ENCODE data around the gene PSMD7. TPM values are rescaled to one million over a fixed set of nuclear protein-coding genes. Genes with fewer than 3 reads are reported as not detected.

PSMD7 gene
- total and polyA plus RNA-seq, 2 donors (not counting 1 experiment from before 2014, with no cell fraction given) = 65.9 to 196 TPM

DNA sequence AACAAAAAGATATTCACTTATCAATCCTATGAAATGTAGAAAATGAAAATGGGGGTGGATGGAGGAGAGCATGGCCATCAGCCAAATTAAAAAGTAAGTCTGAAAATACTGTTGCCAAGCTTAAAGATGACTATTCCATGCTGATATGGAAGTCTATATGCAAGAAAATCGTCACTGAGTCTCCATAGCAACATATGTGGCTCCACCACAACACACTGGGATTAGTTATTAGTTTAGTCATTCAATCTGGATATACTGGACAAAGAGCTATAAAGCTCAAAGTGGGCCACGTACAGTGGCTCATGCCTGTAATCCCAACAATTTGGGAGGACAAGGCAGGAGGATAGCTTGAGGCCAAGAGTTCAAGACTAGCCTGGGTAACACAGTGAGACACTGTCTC, 24.7 kb upstream of the PSMD7 start:
- no peaks in the 10 kb centered on the region for H4K20me1 ChIP-seq (ENCODE audit: control insufficient read depth, extremely low read depth, insufficient read depth, low read length)
- TF ChIP-seq CTCF (conservative IDR thresholded peaks at IDR 0.05 in 1 of 2, IDR thresholded peaks at IDR 0.05 in 1 of 2; ENCODE audit: low read depth in 1 of 2, low read length in 2 of 2) (no peak), EZH2 (IDR thresholded peaks at IDR 0.05; ENCODE audit: low read length, missing control alignments) (no peak)
- no peaks in the 10 kb centered on the region for H3K9me3 ChIP-seq (ENCODE audit: control insufficient read depth, insufficient read depth, low read depth, low read length)
- no peak overlapping the region for H3K9ac ChIP-seq (ENCODE audit: insufficient read depth, low read length)
- no peak overlapping the region for H3K27ac ChIP-seq (ENCODE audit: insufficient read depth, low read length)
- H3K4me1 ChIP-seq (ENCODE audit: control insufficient read depth, extremely low read depth, insufficient read depth, low read length) = no peaks in the 10 kb centered on the region
- no peak overlapping the region for H3K4me3 ChIP-seq (replicated peaks in 1 of 4; ENCODE audit: control extremely low read depth in 1 of 4, insufficient read depth in 1 of 4, low read depth in 3 of 4, low read length in 4 of 4)
- no peak overlapping the region for H3K4me2 ChIP-seq (ENCODE audit: extremely low read depth, insufficient read depth, low read length)
- no peak overlapping the region for H2AFZ ChIP-seq (ENCODE audit: low read length)
- H3K79me2 ChIP-seq (ENCODE audit: control insufficient read depth, insufficient read depth, low read length) = no peaks in the 10 kb centered on the region
- DNase-seq (ENCODE audit: low read depth in 2 of 2) = peak in 1 of 2 donors; percentile 2
- H3K36me3 ChIP-seq (ENCODE audit: control insufficient read depth, insufficient read depth, low read length) = no peaks in the 10 kb centered on the region
- peaks cover 4% of the 10 kb centered on the region for H3K27me3 ChIP-seq (ENCODE audit: control insufficient read depth, insufficient read depth, low read length)

- Histone ChIP-seq H3K79me2 (ENCODE audit: control insufficient read depth, insufficient read depth, low read length) (no peaks in the 10 kb centered on the region), H3K4me1 (ENCODE audit: control insufficient read depth, extremely low read depth, insufficient read depth, low read length) (no peaks in the 10 kb centered on the region), H3K27ac (ENCODE audit: insufficient read depth, low read length) (no peak overlapping the region), H3K36me3 (ENCODE audit: control insufficient read depth, insufficient read depth, low read length) (no peaks in the 10 kb centered on the region), H4K20me1 (ENCODE audit: control insufficient read depth, extremely low read depth, insufficient read depth, low read length) (no peaks in the 10 kb centered on the region), H2AFZ (ENCODE audit: low read length) (no peak overlapping the region), H3K9ac (ENCODE audit: insufficient read depth, low read length) (no peak overlapping the region), H3K4me2 (ENCODE audit: extremely low read depth, insufficient read depth, low read length) (no peak overlapping the region), H3K4me3 (replicated peaks in 1 of 4; ENCODE audit: control extremely low read depth in 1 of 4, insufficient read depth in 1 of 4, low read depth in 3 of 4, low read length in 4 of 4) (no peak overlapping the region), H3K9me3 (ENCODE audit: control insufficient read depth, insufficient read depth, low read depth, low read length) (no peaks in the 10 kb centered on the region), H3K27me3 (ENCODE audit: control insufficient read depth, insufficient read depth, low read length) (no peaks in the 10 kb centered on the region)
- peak; percentile 41 to 53 for TF ChIP-seq CTCF (conservative IDR thresholded peaks at IDR 0.05 in 1 of 2, IDR thresholded peaks at IDR 0.05 in 1 of 2; ENCODE audit: low read depth in 1 of 2, low read length in 2 of 2)
- no peak for TF ChIP-seq EZH2 (IDR thresholded peaks at IDR 0.05; ENCODE audit: low read length, missing control alignments)
- peak; percentile 11 to 53 for DNase-seq (ENCODE audit: low read depth in 2 of 2)
Observed at GRCh38 chr16:74275031-74275636, 21.5 kb upstream of the PSMD7 start.

- Histone ChIP-seq H3K36me3 (ENCODE audit: control insufficient read depth, insufficient read depth, low read length) (no peaks in the 10 kb centered on the region), H3K79me2 (ENCODE audit: control insufficient read depth, insufficient read depth, low read length) (no peaks in the 10 kb centered on the region), H3K9me3 (ENCODE audit: control insufficient read depth, insufficient read depth, low read depth, low read length) (no peaks in the 10 kb centered on the region), H2AFZ (ENCODE audit: low read length) (no peak overlapping the region), H3K4me3 (replicated peaks in 1 of 4; ENCODE audit: control extremely low read depth in 1 of 4, insufficient read depth in 1 of 4, low read depth in 3 of 4, low read length in 4 of 4) (no peak overlapping the region), H3K9ac (ENCODE audit: insufficient read depth, low read length) (no peak overlapping the region), H3K4me1 (ENCODE audit: control insufficient read depth, extremely low read depth, insufficient read depth, low read length) (no peaks in the 10 kb centered on the region), H3K4me2 (ENCODE audit: extremely low read depth, insufficient read depth, low read length) (no peak overlapping the region), H3K27ac (ENCODE audit: insufficient read depth, low read length) (no peak overlapping the region), H4K20me1 (ENCODE audit: control insufficient read depth, extremely low read depth, insufficient read depth, low read length) (no peaks in the 10 kb centered on the region), H3K27me3 (ENCODE audit: control insufficient read depth, insufficient read depth, low read length) (no peaks in the 10 kb centered on the region)
- DNase-seq (ENCODE audit: low read depth in 2 of 2) = no peak
- TF ChIP-seq CTCF (conservative IDR thresholded peaks at IDR 0.05 in 1 of 2, IDR thresholded peaks at IDR 0.05 in 1 of 2; ENCODE audit: low read depth in 1 of 2, low read length in 2 of 2) = no peak
- no peak for TF ChIP-seq EZH2 (IDR thresholded peaks at IDR 0.05; ENCODE audit: low read length, missing control alignments)
Observed at GRCh38 chr16:74275711-74276110, 20.9 kb upstream of the PSMD7 start.
